CD1c-positive myeloid dendritic cell (primary cell): ENCODE data around the gene MAJIN.

Experiments used
- DNase-seq: peaks from one replicate; pipeline ENCODE4 v3.0.0-alpha.2; 2016; ENCODE audit errors: extremely low spot score

The MAJIN gene

GRCh38 chr11:64932324-64932723 lies 39.6 kb downstream of the MAJIN start:
- DNase-seq: no peak

- DNase-seq: no peak
Observed at GRCh38 chr11:64931290-64931689, 40.6 kb downstream of the MAJIN start.

- DNase-seq: no peak
Observed at GRCh38 chr11:64930340-64930739, 41.6 kb downstream of the MAJIN start.

GRCh38 chr11:64929625-64930024 lies 42.3 kb downstream of the MAJIN start:
- no peak for DNase-seq

- DNase-seq: no peak
Observed at GRCh38 chr11:64928957-64929356, 43.0 kb downstream of the MAJIN start.

GRCh38 chr11:64926689-64927088 lies 45.2 kb downstream of the MAJIN start:
- DNase-seq: no peak

GRCh38 chr11:64925536-64926436 lies 46.1 kb downstream of the MAJIN start:
- DNase-seq: no peak

- peak; percentile 3 for DNase-seq
Observed at GRCh38 chr11:64924910-64925284, 47.0 kb downstream of the MAJIN start.

GRCh38 chr11:64923944-64924909 lies 47.7 kb downstream of the MAJIN start, which contains the start of gene PPP2R5B:
Gene PPP2R5B, plus strand, starts transcription at chr11:64924689. Its CDS starts 1,046 bp downstream, at chr11:64925735.
- peak; percentile 92 for DNase-seq

- no peak for DNase-seq
Observed at GRCh38 chr11:64923151-64923661, 48.7 kb downstream of the MAJIN start.

GRCh38 chr11:64921384-64921783 lies 50.5 kb downstream of the MAJIN start:
- DNase-seq: no peak

GRCh38 chr11:64920124-64920523 lies 51.8 kb downstream of the MAJIN start:
- DNase-seq: no peak

GRCh38 chr11:64919627-64920026 lies 52.3 kb downstream of the MAJIN start:
- no peak for DNase-seq

GRCh38 chr11:64918017-64918416 lies 53.9 kb downstream of the MAJIN start:
- no peak for DNase-seq

- no peak for DNase-seq
Observed at GRCh38 chr11:64917663-64917995, 54.3 kb downstream of the MAJIN start.

GRCh38 chr11:64916775-64917662 lies 54.9 kb downstream of the MAJIN start, which contains the start of gene ATG2A:
Gene ATG2A, minus strand, starts transcription at chr11:64917209. Its CDS starts 74 bp downstream, at chr11:64917135.
- peak; percentile 99 for DNase-seq

- DNase-seq: peak; percentile 83
Observed at GRCh38 chr11:64916040-64916774, 55.7 kb downstream of the MAJIN start.

- DNase-seq: peak; percentile 20
Observed at GRCh38 chr11:64915376-64915887, 56.5 kb downstream of the MAJIN start.

- DNase-seq: no peak
Observed at GRCh38 chr11:64914123-64914522, 57.8 kb downstream of the MAJIN start.

- DNase-seq: no peak
Observed at GRCh38 chr11:64913171-64913727, 58.7 kb downstream of the MAJIN start.
